GM21381 (cell line): ENCODE measurements around the gene MARK4.
"Not testable (repeated sequence)": the region's sequence is repeated elsewhere in the genome, so short reads cannot be mapped to it uniquely, and the experiment has no call there.

Source experiments
- ATAC-seq: cut with Tn5 transposase; IDR thresholded peaks from one replicate; pipeline ENCODE4 v1.9.1; 2021; ENCODE audit warnings: mild to moderate bottlenecking, moderate library complexity; ENCODE audit not compliant: unreplicated experiment

MARK4 gene

GRCh38 chr19:45304141-45304926 lies 53.3 kb downstream of the MARK4 start:
- ATAC-seq = no peak

GRCh38 chr19:45305007-45305406 lies 53.9 kb downstream of the MARK4 start:
- ATAC-seq = no peak

GRCh38 chr19:45305421-45305820 lies 54.4 kb downstream of the MARK4 start:
- no peak for ATAC-seq

GRCh38 chr19:45306040-45306439 lies 55.0 kb downstream of the MARK4 start:
- no peak for ATAC-seq

GRCh38 chr19:45306518-45307027 lies 55.5 kb downstream of the MARK4 start:
- ATAC-seq = no peak

- ATAC-seq = no peak
These were observed 56.3 kb downstream of the MARK4 start for GRCh38 chr19:45307361-45307760.

- ATAC-seq = not testable (repeated sequence)
These were observed 58.3 kb downstream of the MARK4 start for GRCh38 chr19:45309322-45309721.

GRCh38 chr19:45311621-45312020 lies 60.5 kb downstream of the MARK4 start:
- no peak for ATAC-seq

GRCh38 chr19:45312285-45312684 lies 61.2 kb downstream of the MARK4 start:
- ATAC-seq = not testable (repeated sequence)

GRCh38 chr19:45314708-45315245 lies 63.7 kb downstream of the MARK4 start:
- no peak for ATAC-seq

- no peak for ATAC-seq
These were observed 64.2 kb downstream of the MARK4 start for GRCh38 chr19:45315304-45315703.

GRCh38 chr19:45320997-45321775 lies 70.1 kb downstream of the MARK4 start:
- ATAC-seq = no peak

GRCh38 chr19:45321848-45322247 lies 70.8 kb downstream of the MARK4 start:
- no peak for ATAC-seq

GRCh38 chr19:45322311-45322710 lies 71.2 kb downstream of the MARK4 start:
- no peak for ATAC-seq

- no peak for ATAC-seq
These were observed 71.7 kb downstream of the MARK4 start, which contains the start of gene CKM for GRCh38 chr19:45322744-45323281. TSS of gene CKM (minus strand) at chr19:45322875. CDS start at chr19:45319713, 3,162 bp downstream.

- ATAC-seq = no peak
These were observed 72.6 kb downstream of the MARK4 start for GRCh38 chr19:45323671-45324081.

- no peak for ATAC-seq
These were observed 73.4 kb downstream of the MARK4 start for GRCh38 chr19:45324349-45324907.

GRCh38 chr19:45327404-45328143 lies 76.5 kb downstream of the MARK4 start:
- no peak for ATAC-seq

GRCh38 chr19:45331411-45331810 lies 80.3 kb downstream of the MARK4 start:
- ATAC-seq = no peak

- ATAC-seq = no peak
These were observed 82.7 kb downstream of the MARK4 start for GRCh38 chr19:45333609-45334303.
